ENCODE measurements around the gene RERE.

The RERE gene

GRCh38 chr1:8312235-8313218 lies 504.9 kb downstream of the RERE start:
- no peak for DNase-seq

GRCh38 chr1:8311068-8311718 lies 506.2 kb downstream of the RERE start:
- no peak for DNase-seq

- DNase-seq: no peak
Observed at GRCh38 chr1:8307628-8308027, 509.8 kb downstream of the RERE start.

GRCh38 chr1:8303876-8304275 lies 513.6 kb downstream of the RERE start:
- DNase-seq: no peak

GRCh38 chr1:8303141-8303540 lies 514.3 kb downstream of the RERE start:
- no peak for DNase-seq

Measured in stimulated activated CD4-positive, alpha-beta T cell treated with anti-CD3 and anti-CD28 coated beads, Interleukin-1b, Interleukin-23, amount 100 ng/mL, for 48 hours (primary cell).